Pancreas (tissue), 10 donors: ENCODE results near the gene UNC13B. TPM values are rescaled to one million over a fixed set of nuclear protein-coding genes. Genes with fewer than 3 reads are reported as not detected.

Experiments
- ATAC-seq, 4 donors: fragments of 200-7000 bp; cut with Tn5 transposase; one replicate each; pipeline versions ENCODE4 v1.8.0 to v1.9.1; 2020; ENCODE audit warnings: mild to moderate bottlenecking in 4 of 4, moderate library complexity in 4 of 4
- DNase-seq, 6 donors: peaks; one replicate each; pipeline ENCODE4 v3.0.0-alpha.2; 2020
- FAIRE-seq: peaks from 2 replicates; lab custom pipeline; 2012; peaks lifted over from hg19 to GRCh38; lab: Jason Lieb, UNC
- H3K27ac ChIP-seq, 4 donors: fragments of 200-600 bp; sonication (generic); 1 replicate in 3 of 4; 2 replicates in 1 of 4; pipeline versions ENCODE4 v1.5.0 to v1.8.0; 2020
- H3K27me3 ChIP-seq, 4 donors: fragments of 200-600 bp; one replicate each; pipeline ENCODE4 v1.8.0; 2021
- H3K36me3 ChIP-seq, 3 donors: fragments of 200-600 bp; sonication (generic) in 1 of 3; one replicate each; pipeline versions ENCODE4 v1.5.0 to v1.8.0; 2020 to 2021
- H3K4me1 ChIP-seq, 3 donors: fragments of 200-600 bp; one replicate each; pipeline ENCODE4 v1.8.0; 2021
- H3K4me3 ChIP-seq, 4 donors: fragments of 200-600 bp; sonication (generic) in 2 of 4; one replicate each; pipeline versions ENCODE4 v1.5.0 to v1.8.0; 2020 to 2021
- H3K9me3 ChIP-seq, 4 donors: fragments of 200-600 bp; one replicate each; pipeline ENCODE4 v1.8.0; 2021
- WGBS, 2 donors: extraction: QIAGEN DNeasy Blood & Tissue Kit; methylation state at CpG; one replicate each; pipeline ENCODE4 v1.1.7; 2013; 5-methylcytosine and 5-hydroxymethylcytosine counted together
- intact Hi-C, 3 donors: fragments of 100-400 bp; cut with DNase I; formaldehyde crosslinking; loops; one replicate each; pipeline versions ENCODE4 v1.11.1 to v1.14.2; 2022
- polyA plus RNA-seq, 2 donors: library from polyadenylated mRNA; stranded (reverse); fragments of 200-250 nt; gene quantifications; one replicate each; pipeline ENCODE4 v1.2.3, GENCODE V29; 2013
- total RNA-seq, 6 donors: library from RNA; stranded (reverse); fragmentation: NEBNext Ultra II Directional in 4 of 6; extraction: Animal tissue kit (Norgen Biotek cat#: 25700) in 4 of 6; gene quantifications; one replicate each; pipeline versions ENCODE4 v1.2.1 to v1.2.4, GENCODE V29; 2021 to 2023
- TF ChIP-seq, protein P1 (sequence below), 4 donors: fragments of 200-600 bp; sonication (generic) in 3 of 4; IDR thresholded peaks; one replicate each; pipeline versions ENCODE4 v1.5.0 to v1.8.0; 2021; ENCODE audit warnings: antibody characterized with exemption in 4 of 4
- donor health status: healthy with polysubstance abuse.
- donor health status: DM: no; HTN: no; CAD: no; lungs with moderate emphysema.
- donor health status: DM: no; HTN: no; CAD: no.
- donor health status: control.
- donor health status: control.
- donor health status: Bipolar disorder and iron deficiency.
- donor health status: DM: yes; HTN: yes; CAD: no.
- donor health status: DM: no; HTN: no; CAD: no.
- donor health status: DM: no; HTN: no; CAD: no.
- donor health status: DM: yes; HTN: yes; CAD: no.

UNC13B gene
- total and polyA plus RNA-seq, 8 donors: 13.3 to 33.8 (median 26.1) TPM

DNA sequence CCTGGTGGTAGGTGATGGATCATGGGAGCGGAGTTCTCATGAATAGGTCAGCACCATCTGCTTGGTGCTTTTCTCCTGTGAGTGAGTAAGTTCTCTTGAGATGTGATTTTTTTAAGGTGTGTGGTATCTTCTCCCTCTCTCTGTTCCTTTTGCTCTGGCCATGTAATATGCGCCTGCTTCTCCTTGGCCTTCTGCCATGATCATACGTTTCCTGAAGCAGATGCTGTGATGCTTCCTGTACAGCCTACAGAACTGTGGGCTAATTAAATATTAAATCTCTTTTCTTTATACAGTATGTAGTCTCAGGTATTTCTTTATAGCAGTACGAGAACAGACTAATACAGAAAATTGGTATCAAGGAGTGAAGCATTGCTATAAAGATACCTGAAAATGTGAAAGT lies 36.4 kb downstream of the UNC13B start:
- FAIRE-seq (no peak), DNase-seq (no peak), ATAC-seq (no peak)
- H3K4me1 ChIP-seq: peaks cover 0 to 4% (median 0%) of the 10 kb centered on the region in 3 donors
- H3K4me3 ChIP-seq: no peak overlapping the region
- no peak overlapping the region for H3K27ac ChIP-seq
- no peaks in the 10 kb centered on the region for H3K27me3 ChIP-seq
- intact Hi-C loops: no loop called here
- H3K9me3 ChIP-seq: no peaks in the 10 kb centered on the region
- no peaks in the 10 kb centered on the region for H3K36me3 ChIP-seq
- 90 to 91% methylated on average over 4 of the region's 4 CpGs for WGBS, 2 donors
- TF ChIP-seq, protein P1, sequence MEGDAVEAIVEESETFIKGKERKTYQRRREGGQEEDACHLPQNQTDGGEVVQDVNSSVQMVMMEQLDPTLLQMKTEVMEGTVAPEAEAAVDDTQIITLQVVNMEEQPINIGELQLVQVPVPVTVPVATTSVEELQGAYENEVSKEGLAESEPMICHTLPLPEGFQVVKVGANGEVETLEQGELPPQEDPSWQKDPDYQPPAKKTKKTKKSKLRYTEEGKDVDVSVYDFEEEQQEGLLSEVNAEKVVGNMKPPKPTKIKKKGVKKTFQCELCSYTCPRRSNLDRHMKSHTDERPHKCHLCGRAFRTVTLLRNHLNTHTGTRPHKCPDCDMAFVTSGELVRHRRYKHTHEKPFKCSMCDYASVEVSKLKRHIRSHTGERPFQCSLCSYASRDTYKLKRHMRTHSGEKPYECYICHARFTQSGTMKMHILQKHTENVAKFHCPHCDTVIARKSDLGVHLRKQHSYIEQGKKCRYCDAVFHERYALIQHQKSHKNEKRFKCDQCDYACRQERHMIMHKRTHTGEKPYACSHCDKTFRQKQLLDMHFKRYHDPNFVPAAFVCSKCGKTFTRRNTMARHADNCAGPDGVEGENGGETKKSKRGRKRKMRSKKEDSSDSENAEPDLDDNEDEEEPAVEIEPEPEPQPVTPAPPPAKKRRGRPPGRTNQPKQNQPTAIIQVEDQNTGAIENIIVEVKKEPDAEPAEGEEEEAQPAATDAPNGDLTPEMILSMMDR (IDR thresholded peaks at IDR 0.05): no peak

DNA sequence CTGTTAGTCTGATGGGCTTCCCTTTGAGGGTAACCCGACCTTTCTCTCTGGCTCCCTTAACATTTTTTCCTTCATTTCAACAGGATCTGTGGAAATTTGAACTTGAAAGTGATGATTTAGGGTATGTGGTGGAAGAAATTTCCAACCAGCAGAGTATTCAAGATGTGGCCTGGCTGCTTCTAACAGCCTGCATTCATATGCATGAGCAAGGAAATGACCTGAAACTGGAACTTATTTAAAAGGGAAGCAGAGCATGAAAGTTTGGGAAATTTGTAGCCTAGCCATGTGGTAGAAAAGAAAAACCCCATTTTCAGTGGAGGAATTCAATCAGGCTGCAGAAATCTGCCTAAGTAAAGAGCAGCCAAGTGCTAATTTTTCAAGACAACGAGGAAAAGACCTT lies 41.7 kb downstream of the UNC13B start:
- no peak for ATAC-seq
- 89 to 90% methylated on average over 2 of the region's 2 CpGs for WGBS, 2 donors
- TF ChIP-seq, protein P1 (IDR thresholded peaks at IDR 0.05): no peak
- DNase-seq: no peak
- FAIRE-seq: no peak
- Histone ChIP-seq H3K27me3 (no peaks in the 10 kb centered on the region), H3K4me3 (no peak overlapping the region), H3K27ac (no peak overlapping the region), H3K9me3 (peaks cover 0 to 8% (median 0%) of the 10 kb centered on the region in 4 donors), H3K36me3 (no peaks in the 10 kb centered on the region), H3K4me1 (no peaks in the 10 kb centered on the region)
- intact Hi-C loops: no loop called here

DNA sequence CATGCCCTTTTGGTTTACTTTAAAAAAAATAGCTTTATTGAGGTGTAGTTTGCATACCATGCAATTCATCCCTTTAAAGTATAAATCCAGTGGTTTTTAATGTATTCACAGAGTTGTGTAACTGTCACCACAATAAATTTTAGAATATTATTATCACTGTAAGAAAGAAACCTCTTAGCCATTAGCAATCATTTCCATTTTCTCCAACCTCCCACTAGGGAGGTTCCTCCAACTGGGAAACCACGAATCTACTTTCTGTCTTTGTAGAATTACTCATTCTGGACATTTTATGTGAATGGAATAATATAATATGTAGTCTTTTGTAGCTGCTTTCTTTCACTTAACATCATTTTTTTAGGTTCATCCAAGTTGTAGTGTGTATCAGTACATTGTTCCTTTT lies 43.5 kb downstream of the UNC13B start:
- FAIRE-seq (no peak), ATAC-seq (no peak), DNase-seq (no peak)
- Histone ChIP-seq H3K27me3 (no peaks in the 10 kb centered on the region), H3K4me3 (no peak overlapping the region), H3K9me3 (peaks cover 0 to 8% (median 0%) of the 10 kb centered on the region in 4 donors), H3K4me1 (no peaks in the 10 kb centered on the region), H3K27ac (no peak overlapping the region), H3K36me3 (no peaks in the 10 kb centered on the region)
- intact Hi-C loops: no loop called here
- WGBS, 2 donors: 92 to 97% methylated on average over 1 of the region's 1 CpG
- TF ChIP-seq, protein P1 (IDR thresholded peaks at IDR 0.05): no peak

DNA sequence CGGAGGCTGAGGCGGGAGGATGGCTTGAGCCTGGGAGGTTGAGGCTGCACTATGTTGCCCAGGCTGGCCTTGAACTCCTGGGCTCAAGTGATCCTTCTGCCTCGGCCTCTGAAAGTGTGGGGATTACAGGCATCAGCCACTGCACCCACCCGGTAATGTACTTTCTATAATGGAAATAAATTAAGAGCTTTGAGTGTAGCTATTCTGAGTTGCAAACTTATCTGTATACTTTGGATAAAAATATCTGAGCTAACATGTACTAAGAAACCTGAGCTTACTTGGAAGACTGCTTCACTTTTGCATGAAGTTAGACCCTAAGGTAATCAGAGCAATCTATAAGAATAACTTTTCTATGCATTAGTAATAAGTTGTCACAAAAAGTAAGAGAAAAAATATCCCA lies 50.0 kb downstream of the UNC13B start:
- Histone ChIP-seq H3K27me3 (no peaks in the 10 kb centered on the region), H3K4me1 (no peaks in the 10 kb centered on the region), H3K9me3 (no peaks in the 10 kb centered on the region), H3K4me3 (no peak overlapping the region), H3K36me3 (no peaks in the 10 kb centered on the region), H3K27ac (no peak overlapping the region)
- TF ChIP-seq, protein P1 (IDR thresholded peaks at IDR 0.05): no peak
- intact Hi-C loops: no loop called here
- no peak for FAIRE-seq
- DNase-seq: no peak
- WGBS, 2 donors: 92% methylated on average over 4 of the region's 4 CpGs
- no peak for ATAC-seq

DNA sequence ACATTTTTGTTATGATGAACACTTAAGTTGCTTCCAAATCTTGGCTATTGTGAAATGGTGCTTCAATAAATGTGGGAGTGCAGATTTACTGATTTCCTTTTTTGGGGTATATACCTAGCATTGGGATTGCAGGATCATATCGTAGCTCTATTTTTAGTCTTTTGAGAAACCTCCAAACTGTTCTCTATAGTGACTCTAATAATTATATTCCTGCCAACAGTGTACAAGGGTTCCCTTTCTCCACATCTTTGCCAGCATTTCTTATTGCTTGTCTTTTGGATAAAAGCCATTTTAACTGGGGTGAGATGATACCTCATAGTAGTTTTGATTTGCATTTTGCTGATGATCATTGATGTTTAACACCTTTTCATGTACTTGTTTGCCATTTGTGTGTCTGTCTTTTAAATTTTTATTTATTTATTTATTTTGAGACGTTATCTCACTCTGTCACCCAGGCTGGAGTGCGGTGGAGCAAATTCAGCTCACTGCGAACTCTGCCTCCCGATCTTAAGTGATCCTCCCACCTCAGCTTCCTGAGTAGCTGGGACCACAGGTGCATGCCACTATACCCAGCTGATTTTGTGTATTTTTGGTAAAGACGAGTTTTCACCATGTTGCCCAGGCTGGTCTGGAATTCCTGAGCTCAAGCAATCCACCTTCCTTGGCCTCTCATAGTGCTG lies 59.0 kb downstream of the UNC13B start:
- Histone ChIP-seq H3K4me1 (no peaks in the 10 kb centered on the region), H3K4me3 (no peak overlapping the region), H3K27ac (no peak overlapping the region), H3K27me3 (no peaks in the 10 kb centered on the region), H3K9me3 (no peaks in the 10 kb centered on the region), H3K36me3 (no peaks in the 10 kb centered on the region)
- ATAC-seq (no peak), FAIRE-seq (no peak), DNase-seq (no peak)
- WGBS, 2 donors: 95 to 96% methylated on average over 6 of the region's 6 CpGs
- TF ChIP-seq, protein P1 (IDR thresholded peaks at IDR 0.05): no peak
- intact Hi-C loops: no loop called here
